ENCODE data around the gene MLH3. TPM values are rescaled to one million over a fixed set of nuclear protein-coding genes. Genes with fewer than 3 reads are reported as not detected.

MLH3 gene
- total and polyA plus RNA-seq, 2 experiments from 2014 or later: 10.7 to 14.7 TPM

- no peak overlapping the region for H3K4me2 ChIP-seq
- TF ChIP-seq CTCF (conservative IDR thresholded peaks at IDR 0.05; ENCODE audit: low read depth in 2 of 2): no peak
- TF ChIP-seq JUNB (IDR thresholded peaks at IDR 0.05; ENCODE audit: unreplicated experiment): no peak
- TF ChIP-seq EZH2phosphoT487 (IDR thresholded peaks at IDR 0.05; ENCODE audit: unreplicated experiment): no peak
- TF ChIP-seq EZH2 (IDR thresholded peaks at IDR 0.05; ENCODE audit: low read depth, unreplicated experiment): no peak
- H3K9me2 ChIP-seq (ENCODE audit: insufficient read depth): no peaks in the 10 kb centered on the region
- ATAC-seq (no peak), DNase-seq (ENCODE audit: low spot score) (no peak)
- Mint-ChIP-seq H3K4me1 (no peaks in the 10 kb centered on the region; the same call in 2 of the 3 replicates), H3K27me3 (ENCODE audit: insufficient read depth, low read depth, poor library complexity) (peaks cover 3% of the 10 kb centered on the region), H3K4me3 (no peak overlapping the region), H3K9me3 (no peaks in the 10 kb centered on the region; the same call in 1 of the 3 replicates), H3K36me3 (ENCODE audit: low read depth) (no peaks in the 10 kb centered on the region), H3K27ac (no peak overlapping the region)
- no peaks in the 10 kb centered on the region for H3K4me1 ChIP-seq (ENCODE audit: insufficient read depth)
- H3K79me2 ChIP-seq (replicated peaks; ENCODE audit: insufficient read depth): 0 out of 2 replicates have a peak, but pooled peaks cover 6% of the 10 kb centered on the region
- H3K36me3 ChIP-seq (ENCODE audit: insufficient read depth): no peaks in the 10 kb centered on the region
- H3F3A ChIP-seq (replicated peaks; ENCODE audit: low read depth): no peaks in the 10 kb centered on the region
- H3K4me3 ChIP-seq: no peak overlapping the region
- H3K27me3 ChIP-seq (ENCODE audit: insufficient read depth): no peaks in the 10 kb centered on the region
- H2AFZ ChIP-seq: no peak overlapping the region
- 0 out of 2 replicates have a peak, but pooled peaks cover 2% of the 10 kb centered on the region for H4K20me1 ChIP-seq (replicated peaks; ENCODE audit: insufficient read depth)
- no peak overlapping the region for H3K27ac ChIP-seq (ENCODE audit: low read depth)
These were observed 2.1 kb downstream of the MLH3 start for GRCh38 chr14:75049136-75049535.

- Mint-ChIP-seq H3K9me3 (no peaks in the 10 kb centered on the region; the same call in 1 of the 3 replicates), H3K4me3 (no peak overlapping the region), H3K27me3 (ENCODE audit: insufficient read depth, low read depth, poor library complexity) (peaks cover 3% of the 10 kb centered on the region), H3K4me1 (no peaks in the 10 kb centered on the region; the same call in 2 of the 3 replicates), H3K36me3 (ENCODE audit: low read depth) (no peaks in the 10 kb centered on the region), H3K27ac (no peak overlapping the region)
- Histone ChIP-seq H3K9me2 (ENCODE audit: insufficient read depth) (no peaks in the 10 kb centered on the region), H3K27me3 (ENCODE audit: insufficient read depth) (no peaks in the 10 kb centered on the region), H3K4me3 (no peak overlapping the region), H4K20me1 (replicated peaks; ENCODE audit: insufficient read depth) (0 out of 2 replicates have a peak, but pooled peaks cover 6% of the 10 kb centered on the region), H3K79me2 (replicated peaks; ENCODE audit: insufficient read depth) (0 out of 2 replicates have a peak, but pooled peaks cover 6% of the 10 kb centered on the region), H3F3A (replicated peaks; ENCODE audit: low read depth) (no peaks in the 10 kb centered on the region), H2AFZ (no peak overlapping the region), H3K36me3 (ENCODE audit: insufficient read depth) (no peaks in the 10 kb centered on the region), H3K4me1 (ENCODE audit: insufficient read depth) (no peaks in the 10 kb centered on the region), H3K4me2 (no peak overlapping the region), H3K27ac (ENCODE audit: low read depth) (no peak overlapping the region)
- DNase-seq (ENCODE audit: low spot score) (no peak), ATAC-seq (no peak)
- TF ChIP-seq REST (IDR thresholded peaks at IDR 0.05; ENCODE audit: unreplicated experiment): no peak
- TF ChIP-seq CREB1 (CRISPR knock-in tag; IDR thresholded peaks at IDR 0.05; ENCODE audit: low read depth): no peak
- TF ChIP-seq, protein P1, sequence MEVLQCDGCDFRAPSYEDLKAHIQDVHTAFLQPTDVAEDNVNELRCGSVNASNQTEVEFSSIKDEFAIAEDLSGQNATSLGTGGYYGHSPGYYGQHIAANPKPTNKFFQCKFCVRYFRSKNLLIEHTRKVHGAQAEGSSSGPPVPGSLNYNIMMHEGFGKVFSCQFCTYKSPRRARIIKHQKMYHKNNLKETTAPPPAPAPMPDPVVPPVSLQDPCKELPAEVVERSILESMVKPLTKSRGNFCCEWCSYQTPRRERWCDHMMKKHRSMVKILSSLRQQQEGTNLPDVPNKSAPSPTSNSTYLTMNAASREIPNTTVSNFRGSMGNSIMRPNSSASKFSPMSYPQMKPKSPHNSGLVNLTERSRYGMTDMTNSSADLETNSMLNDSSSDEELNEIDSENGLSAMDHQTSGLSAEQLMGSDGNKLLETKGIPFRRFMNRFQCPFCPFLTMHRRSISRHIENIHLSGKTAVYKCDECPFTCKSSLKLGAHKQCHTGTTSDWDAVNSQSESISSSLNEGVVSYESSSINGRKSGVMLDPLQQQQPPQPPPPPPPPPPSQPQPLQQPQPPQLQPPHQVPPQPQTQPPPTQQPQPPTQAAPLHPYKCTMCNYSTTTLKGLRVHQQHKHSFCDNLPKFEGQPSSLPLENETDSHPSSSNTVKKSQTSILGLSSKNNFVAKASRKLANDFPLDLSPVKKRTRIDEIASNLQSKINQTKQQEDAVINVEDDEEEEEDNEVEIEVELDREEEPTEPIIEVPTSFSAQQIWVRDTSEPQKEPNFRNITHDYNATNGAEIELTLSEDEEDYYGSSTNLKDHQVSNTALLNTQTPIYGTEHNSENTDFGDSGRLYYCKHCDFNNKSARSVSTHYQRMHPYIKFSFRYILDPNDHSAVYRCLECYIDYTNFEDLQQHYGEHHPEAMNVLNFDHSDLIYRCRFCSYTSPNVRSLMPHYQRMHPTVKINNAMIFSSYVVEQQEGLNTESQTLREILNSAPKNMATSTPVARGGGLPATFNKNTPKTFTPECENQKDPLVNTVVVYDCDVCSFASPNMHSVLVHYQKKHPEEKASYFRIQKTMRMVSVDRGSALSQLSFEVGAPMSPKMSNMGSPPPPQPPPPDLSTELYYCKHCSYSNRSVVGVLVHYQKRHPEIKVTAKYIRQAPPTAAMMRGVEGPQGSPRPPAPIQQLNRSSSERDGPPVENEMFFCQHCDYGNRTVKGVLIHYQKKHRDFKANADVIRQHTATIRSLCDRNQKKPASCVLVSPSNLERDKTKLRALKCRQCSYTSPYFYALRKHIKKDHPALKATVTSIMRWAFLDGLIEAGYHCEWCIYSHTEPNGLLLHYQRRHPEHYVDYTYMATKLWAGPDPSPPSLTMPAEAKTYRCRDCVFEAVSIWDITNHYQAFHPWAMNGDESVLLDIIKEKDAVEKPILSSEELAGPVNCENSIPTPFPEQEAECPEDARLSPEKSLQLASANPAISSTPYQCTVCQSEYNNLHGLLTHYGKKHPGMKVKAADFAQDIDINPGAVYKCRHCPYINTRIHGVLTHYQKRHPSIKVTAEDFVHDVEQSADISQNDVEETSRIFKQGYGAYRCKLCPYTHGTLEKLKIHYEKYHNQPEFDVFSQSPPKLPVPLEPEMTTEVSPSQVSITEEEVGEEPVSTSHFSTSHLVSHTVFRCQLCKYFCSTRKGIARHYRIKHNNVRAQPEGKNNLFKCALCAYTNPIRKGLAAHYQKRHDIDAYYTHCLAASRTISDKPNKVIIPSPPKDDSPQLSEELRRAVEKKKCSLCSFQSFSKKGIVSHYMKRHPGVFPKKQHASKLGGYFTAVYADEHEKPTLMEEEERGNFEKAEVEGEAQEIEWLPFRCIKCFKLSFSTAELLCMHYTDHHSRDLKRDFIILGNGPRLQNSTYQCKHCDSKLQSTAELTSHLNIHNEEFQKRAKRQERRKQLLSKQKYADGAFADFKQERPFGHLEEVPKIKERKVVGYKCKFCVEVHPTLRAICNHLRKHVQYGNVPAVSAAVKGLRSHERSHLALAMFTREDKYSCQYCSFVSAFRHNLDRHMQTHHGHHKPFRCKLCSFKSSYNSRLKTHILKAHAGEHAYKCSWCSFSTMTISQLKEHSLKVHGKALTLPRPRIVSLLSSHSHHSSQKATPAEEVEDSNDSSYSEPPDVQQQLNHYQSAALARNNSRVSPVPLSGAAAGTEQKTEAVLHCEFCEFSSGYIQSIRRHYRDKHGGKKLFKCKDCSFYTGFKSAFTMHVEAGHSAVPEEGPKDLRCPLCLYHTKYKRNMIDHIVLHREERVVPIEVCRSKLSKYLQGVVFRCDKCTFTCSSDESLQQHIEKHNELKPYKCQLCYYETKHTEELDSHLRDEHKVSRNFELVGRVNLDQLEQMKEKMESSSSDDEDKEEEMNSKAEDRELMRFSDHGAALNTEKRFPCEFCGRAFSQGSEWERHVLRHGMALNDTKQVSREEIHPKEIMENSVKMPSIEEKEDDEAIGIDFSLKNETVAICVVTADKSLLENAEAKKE (CRISPR knock-in tag; IDR thresholded peaks at IDR 0.05): no peak
- no peak for TF ChIP-seq POLR2AphosphoS5 (IDR thresholded peaks at IDR 0.05; ENCODE audit: low read depth)
- no peak for TF ChIP-seq ZNF114 (CRISPR knock-in tag; IDR thresholded peaks at IDR 0.05)
- no peak for TF ChIP-seq NANOG (IDR thresholded peaks at IDR 0.05; ENCODE audit: borderline replicate concordance)
- no peak for TF ChIP-seq EZH2phosphoT487 (IDR thresholded peaks at IDR 0.05; ENCODE audit: unreplicated experiment)
- no peak for TF ChIP-seq JUNB (IDR thresholded peaks at IDR 0.05; ENCODE audit: unreplicated experiment)
- TF ChIP-seq ZNF331 (CRISPR knock-in tag; IDR thresholded peaks at IDR 0.05; ENCODE audit: low read depth): no peak
These were observed 3.2 kb downstream of the MLH3 start for GRCh38 chr14:75048101-75048500.
